ENCODE data around the gene EGFL8.

Gene EGFL8

DNA sequence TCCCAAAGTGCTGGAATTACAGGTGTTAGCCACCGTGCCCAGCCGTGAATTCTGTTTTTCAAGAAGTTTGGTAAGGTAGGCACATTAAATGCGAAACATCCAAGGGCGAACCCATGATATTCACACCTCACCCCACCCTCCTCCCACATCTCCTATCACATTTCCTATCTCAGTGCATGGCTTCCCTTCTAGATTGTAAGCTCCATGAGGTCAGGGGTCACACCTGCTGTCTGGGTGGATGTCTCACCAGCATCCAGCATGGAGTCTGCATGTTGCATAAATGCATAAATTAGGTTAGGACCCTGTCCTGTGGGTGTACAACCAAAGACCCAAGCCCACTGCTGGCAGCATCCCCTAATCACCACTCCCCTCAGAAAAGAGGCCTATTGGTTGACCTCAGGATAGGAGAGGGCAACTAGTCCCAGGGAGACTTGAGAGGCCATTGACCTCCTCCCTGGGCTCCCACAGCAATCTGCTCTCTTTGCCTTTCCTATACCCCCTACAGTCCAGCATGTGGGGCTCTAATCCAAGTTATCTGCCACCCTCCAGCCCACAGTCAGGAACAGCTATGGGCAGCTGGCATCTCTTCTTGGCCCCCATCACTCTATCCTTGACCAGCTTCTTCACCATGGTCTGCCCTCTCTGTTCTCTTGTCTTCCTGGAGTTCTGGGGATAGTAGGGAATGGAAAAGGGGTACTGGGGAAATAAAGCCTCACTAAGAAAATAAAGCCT, 16.8 kb upstream of the EGFL8 start:
- DNase-seq = no peak

DNA sequence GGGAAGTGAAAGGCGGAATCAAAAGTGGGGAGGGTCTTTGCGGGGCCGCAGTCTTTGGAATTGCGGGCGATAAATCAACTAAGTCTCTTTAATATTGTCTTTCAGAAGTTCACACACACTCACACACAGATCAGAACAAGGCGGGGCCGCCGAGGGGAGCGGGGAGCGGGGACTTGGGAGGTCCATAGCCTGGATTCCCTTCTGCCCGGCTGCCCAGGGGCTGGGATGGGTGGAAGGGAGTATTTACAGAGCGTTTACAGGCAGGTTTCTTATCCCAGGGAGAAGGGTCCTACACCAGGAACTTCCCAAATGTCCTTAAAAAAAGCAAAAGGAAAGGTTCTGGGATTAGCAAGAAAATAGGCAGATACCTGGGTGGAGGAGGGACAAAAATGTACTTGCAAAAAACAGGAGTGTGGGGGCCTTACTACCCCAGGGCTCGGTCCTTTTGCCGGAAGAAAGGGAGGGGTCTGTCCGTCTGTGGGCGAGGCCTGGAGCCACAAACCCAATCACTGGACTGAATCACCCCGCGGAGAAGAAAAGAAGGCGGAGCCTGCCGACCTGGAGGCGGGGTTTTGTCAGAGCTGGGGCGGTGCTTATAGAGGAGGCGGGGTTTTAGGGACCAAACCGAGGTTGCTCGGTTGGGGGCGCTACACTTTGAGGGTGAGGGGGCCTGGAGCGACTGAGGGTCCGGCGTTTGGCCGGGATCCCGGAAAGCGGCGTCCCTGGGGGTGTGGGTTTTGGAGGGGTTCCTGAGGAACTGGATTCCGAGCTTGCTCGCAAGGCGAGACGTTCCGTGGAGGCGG, 15.9 kb upstream of the EGFL8 start:
- DNase-seq = peak; percentile 84

DNA sequence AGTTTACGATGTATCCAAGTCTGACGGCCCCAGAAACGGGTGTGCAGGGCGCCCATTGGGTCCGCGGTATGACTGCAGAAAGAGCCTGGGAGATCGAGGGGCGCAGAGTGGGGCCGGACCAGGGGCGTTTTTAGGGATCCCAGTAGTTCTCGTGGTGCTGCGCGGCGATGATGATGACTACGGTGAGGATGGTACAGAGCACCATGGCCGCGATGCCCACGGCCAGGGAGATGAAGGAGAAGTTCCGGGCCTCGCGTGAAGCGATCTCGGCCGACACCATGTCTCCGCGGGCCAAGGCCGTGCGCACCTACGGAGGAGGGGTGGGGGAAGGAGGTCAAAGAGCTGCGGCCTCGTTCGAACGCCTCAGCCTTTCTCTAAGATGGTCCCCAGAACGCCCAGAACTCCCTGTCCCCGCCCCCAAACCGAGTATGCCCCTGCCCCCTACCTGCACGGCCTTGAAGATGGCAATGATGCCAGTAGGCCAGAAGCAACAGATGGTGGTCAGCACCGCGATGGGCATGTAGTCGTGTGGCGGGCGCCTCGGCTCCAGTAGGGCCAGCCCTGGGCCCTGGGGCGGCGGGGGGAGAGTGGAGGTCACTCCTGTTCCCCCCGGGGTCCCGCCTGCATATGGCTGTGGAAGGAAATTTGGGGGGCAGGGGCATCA, 15.2 kb upstream of the EGFL8 start:
- DNase-seq = no peak

DNA sequence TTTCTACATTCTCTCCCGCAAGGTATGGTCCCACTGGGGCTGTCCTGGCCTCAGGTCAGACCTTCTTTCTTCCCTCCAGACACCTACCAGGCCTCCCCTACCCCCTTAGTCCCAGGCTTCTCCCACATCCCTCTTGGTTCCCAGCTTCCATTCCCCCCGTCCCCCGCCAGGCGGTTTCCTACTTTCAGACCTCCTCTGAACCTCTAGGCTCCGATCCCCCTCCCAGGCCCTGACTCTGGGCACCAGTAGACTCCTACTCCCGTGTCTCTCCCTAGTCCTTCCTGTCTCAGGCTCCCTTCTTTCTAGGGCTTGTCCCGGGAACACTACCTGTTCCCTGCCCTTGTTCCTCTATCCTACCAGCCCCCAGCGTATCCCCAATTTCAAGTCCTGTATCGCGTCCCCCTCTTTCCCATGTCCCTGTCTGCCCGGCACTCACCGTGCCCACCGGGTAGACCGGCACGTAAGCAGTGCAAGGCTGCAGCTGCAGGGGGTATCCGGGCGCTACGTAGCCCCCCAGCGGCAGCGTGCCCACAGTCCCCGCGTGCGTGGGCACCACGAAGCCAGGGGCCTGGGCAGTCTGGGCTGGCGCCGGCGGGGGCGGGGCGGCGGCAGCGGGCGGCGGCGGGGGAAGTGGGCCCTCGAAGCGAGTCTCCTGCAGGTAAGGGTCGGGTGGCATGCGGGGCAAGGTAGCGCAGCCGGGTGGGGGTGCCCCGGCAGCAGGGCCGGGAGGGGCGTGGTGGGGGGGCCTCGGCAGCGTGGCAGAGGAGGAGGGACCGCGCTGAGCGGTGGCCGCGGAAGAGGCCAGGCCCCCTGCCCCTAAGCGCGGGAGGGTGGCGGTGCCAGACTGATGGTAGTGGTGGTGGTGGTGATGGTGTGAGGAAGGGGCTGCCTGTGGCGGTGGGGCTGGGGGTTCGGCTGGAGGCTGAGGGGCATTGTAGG, 14.2 kb upstream of the EGFL8 start:
- DNase-seq = no peak

DNA sequence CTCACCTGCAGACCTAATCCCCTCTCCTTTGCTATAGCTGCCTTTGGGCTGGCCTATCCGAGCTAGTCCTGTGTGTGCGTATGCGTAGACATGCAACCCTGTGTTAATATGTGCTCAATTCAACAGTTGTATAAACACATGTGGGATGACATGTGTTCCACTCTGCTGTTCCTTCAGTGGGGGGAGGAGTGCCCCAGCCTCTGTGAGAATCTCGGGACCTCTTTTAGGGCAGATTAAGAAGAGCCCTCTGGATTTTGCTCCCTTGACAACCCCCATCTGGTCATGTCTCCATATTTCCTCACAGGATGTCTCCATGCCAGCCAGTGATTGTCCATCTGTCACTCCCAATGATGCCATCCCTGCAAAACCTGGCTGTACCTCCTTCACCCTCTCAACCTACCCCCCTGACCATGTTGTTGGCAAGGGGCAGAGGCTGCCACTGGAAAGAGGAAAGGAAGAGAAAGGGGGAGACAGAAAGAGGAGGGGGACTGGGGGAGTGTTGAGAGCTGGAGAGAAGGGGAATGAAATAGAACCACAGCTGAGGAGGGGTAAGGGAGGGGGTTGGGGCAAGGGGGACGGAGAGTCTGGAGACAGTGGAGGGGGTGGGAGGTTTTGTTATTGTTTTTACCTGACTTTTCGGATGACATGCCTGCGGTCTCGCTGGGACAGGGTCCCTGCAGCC, 13.1 kb upstream of the EGFL8 start:
- DNase-seq = no peak

DNA sequence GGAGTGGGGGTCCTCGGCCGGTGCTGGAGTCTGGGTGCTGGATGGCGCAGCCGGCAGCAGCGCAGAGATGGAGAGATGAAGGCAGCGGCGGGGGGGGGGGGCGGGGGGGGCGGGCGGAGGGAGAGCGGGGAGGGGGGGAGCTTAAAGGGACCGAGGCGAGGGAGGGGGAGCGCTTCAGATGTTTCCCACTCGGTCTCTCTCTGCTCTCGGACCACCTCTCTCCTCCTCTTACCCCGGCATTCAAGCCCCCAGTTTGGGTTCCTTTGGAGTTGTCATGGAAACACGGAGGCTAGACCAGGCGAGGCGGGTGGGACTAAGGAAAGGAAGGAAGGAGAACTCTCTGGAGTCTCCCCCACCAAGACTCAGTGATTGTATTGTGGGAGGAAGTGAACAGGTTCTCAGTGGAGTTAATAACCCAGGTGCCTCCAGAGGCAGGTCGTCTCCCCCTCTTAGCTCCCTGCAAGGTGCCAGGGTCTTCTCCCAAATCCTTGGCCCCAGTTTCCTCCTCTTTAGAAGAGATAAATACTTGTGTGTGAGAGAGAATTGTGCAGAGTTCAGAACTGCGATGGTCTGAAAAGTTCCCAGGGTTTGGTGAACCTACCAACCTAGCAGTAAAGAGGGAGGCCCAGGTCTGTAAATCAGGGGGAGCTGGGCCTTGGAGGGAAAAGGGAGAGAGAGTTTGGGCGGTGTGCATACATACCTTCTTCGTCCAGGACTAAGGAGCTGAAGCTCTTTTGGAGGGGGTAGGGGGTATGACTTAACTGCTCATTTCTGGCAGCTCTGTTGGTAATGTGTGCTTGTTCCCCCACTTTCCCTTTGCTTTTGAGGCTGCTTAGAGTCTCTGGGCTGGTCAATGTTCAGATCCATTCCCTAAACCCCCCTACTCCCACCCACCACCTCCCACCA, 12.3 kb upstream of the EGFL8 start, which contains the start of gene PRRT1:
TSS of gene PRRT1 (minus strand) at position 77 of the 906 bp plus-strand sequence. CDS start 112 bp downstream, outside the sequence.
- no peak for DNase-seq

DNA sequence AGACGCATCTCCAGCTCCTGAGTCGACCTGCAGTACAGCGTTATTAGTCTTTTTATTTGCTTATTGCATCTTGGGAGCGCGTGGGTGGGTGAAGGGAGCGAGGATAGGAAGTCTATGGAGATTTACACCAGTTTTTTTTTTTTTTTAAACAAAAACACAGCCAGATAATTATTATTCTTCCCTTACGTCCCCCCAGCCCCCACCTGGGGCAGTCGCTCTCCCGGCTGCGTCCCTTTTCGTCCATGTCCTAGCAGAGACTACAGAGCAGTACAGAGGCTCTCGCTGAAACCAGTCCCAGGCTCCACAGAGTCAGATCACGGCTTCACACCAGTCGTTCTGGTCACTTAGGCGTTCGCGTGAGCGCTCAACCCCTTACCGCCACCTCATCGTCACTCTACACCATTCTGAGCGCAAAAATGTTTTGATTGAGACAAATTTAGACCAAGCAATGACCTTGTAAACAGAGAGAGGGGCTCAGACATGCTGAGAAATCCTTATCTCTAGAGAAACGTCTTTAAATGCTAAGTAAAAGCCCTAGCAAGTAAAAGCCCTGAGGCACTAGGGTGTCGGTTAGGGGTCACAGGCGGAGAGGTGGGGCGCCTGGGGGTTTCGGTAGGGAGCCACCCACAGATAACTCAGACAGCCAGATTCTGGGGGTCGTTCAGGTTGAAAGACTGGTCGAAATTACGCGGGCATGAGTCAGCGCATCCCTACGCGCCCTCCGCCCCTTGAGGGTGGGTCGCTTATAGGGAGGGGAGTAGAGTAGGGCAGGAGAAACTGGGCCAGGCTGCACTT, 11.4 kb upstream of the EGFL8 start:
- no peak for DNase-seq

DNA sequence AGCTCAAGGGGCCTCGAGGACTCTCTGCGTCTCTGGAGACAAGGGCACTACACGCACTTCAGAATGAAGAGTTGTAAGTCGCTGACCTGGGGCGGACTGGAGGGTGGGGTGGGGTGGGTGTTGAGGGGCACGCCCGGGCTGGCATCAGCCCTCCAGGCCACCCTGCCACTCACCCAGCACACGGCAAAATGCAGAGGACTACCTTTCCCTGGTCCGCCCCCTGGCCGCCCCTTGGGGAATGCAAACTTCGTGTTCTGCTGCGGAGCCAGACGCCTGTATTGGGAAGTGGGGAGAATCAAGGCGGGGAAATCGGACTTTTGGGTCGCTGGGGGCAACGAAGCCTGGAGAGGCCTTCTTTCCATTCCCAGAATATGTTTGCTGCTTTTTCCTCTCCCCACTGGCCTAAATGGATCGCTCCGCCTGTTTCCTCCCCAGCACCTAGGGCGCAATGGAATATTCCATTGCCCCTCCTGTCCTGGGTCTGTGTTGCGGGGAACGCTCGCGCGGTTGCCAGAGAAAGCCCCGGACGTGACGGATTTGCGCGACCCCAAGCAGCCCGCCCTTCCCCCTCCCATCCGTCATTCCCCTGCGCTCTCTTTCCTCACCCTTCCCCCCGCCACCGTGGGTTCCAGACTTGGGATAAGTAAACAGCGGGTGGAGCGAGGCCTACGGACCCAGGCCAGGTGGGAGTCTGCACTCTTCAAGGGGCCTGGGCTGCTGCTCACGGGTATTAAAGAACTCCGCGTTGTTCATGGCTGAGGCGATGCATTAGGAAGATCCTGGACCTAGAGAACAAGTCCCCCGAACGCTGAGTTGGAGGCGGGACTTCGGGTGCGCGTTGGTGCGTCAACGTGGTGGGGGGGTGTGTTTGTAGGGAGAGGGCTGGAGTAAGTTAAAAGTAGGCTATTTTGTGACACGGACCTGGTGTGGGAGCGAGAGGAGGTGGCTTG, 10.6 kb upstream of the EGFL8 start, which contains the start of gene PPT2:
TSS of gene PPT2 (plus strand) at position 578 of the 950 bp plus-strand sequence. CDS start 454 bp downstream, outside the sequence.
- DNase-seq = no peak

DNA sequence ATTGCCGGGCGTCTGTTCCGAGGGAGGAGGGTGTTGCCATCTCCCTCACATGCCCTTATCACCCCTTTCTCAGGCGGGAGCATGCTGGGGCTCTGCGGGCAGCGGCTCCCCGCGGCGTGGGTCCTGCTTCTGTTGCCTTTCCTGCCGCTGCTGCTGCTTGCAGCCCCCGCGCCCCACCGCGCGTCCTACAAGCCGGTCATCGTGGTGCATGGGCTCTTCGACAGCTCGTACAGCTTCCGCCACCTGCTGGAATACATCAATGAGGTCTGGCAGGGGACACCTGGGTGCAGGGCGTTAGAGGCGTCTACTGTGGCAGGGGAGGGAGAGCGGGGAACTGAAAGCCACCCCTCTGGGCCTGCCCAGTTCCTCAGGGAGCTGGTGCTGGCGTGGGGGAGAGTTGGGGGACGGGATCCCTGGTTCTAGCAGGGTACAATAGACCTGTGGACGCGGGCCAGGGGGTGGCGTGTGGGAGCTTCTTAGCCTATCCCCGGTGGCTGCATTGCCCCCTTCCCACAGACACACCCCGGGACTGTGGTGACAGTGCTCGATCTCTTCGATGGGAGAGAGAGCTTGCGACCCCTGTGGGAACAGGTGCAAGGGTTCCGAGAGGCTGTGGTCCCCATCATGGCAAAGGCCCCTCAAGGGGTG, 9.8 kb upstream of the EGFL8 start:
- peak; percentile 27 for DNase-seq

DNA sequence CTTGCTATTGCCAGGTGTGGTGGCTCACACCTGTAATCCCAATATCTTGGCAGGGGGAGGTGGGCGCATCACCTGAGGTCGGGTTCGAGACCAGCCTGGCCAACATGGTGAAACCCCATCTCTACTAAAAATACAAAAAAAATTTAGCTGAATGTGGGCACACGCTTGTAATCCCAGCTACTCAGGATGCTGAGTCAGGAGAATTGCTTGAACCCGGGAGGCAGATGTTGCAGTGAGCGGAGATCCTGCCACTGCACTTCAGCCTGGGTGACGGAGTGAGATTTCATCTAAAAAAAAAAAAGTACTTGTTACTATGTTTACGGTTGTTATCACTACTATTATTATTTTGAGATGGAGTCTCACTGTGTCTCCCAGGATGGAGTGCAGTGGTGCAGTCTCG, 7.5 kb upstream of the EGFL8 start:
- no peak for DNase-seq

DNA sequence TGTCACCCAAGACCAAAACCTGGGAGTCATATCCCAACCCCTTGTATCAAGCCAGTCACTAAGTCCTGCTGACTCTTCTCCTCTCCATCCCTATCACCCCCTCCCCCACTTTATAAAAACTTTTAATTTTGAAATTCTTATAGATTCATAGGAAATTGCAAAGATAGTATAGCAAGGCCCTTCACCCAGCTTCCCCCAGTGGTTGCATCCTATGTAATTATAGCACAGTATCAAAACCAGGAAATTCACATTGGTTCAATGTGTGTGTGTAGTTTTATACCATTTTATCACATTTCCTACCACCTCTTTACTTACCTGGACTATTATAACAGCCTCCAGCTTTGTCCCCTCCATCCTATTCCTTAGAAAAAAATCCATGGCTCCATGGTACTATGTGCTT, 6.3 kb upstream of the EGFL8 start:
- no peak for DNase-seq

DNA sequence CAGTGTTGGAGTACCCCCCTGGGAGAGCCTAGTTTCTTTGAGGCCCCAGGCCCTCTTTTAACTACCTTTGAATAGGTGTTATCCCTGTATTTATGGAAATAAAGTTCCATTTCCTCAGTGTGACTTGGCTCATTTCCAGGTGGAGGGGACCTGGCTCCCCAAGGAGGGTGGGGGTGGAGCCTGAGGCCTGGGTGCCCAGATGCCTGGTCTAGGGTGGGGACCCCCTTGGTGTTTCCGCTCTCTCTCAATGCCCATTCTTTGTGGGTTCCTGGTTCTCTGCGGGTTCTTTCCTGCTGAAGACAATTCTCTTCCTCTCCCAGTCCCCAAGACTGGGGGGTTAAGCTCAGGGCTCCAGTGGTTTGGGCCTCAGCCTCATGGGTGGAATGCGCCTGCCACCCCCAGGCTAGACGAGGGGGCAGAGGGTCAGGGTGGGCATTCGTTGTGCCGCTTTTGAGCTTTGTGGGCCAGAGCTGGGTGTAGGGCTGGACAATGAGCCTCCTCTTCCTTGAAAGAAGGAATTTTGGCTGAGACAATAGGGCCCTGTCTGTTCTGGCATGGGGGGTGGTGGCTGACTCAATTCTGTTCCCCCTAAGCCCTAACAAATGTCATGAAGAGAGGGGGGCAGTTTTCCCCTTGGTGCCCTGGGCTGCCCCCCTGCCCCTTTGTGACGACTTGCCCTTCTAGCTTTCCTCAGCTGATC, 686 bp upstream of the EGFL8 start:
- DNase-seq = no peak

DNA sequence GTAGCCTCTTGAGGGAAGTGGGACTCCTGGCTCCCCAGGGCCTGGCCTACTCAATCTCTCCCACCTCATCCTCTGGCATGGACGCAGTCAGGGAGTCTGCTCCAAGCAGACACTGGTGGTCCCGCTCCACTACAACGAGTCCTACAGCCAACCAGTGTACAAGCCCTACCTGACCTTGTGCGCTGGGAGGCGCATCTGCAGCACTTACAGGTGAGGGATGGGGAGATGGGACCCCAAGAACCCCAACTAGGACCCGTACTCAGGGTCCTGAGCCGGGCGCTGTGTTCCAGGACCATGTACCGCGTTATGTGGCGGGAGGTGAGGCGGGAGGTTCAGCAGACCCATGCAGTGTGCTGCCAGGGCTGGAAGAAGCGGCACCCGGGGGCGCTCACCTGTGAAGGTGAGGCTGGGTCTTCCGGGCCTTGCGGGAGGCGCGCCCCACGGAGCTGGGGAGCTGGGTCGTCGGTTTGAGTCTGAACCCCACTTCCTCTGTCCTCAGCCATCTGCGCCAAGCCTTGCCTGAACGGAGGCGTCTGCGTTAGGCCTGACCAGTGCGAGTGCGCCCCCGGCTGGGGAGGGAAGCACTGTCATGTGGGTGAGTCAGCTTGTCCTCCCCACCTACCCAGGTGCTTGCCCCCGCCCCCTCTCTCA, 2.1 kb downstream of the EGFL8 start:
- DNase-seq = no peak

DNA sequence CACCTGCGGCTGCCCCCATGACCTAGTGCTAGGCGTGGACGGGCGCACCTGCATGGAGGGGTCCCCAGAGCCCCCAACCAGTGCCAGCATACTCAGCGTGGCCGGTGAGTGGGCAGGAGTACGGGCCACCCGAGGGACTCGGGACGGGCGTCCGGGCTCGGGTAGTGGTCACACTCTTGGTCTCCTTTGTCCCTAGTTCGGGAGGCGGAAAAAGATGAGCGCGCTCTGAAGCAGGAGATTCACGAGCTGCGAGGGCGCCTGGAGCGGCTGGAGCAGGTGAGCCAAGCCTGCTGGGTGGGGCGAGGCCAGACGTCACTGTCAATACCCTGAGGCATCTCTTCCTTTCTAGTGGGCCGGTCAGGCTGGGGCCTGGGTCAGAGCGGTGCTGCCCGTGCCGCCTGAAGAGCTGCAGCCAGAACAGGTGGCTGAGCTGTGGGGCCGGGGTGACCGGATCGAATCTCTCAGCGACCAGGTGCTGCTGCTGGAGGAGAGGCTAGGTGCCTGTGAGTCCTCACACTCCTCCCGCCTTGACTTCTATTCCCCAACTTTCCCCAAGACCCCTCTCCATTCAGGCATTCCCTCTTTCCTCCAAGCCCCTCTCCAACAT, 2.9 kb downstream of the EGFL8 start:
- DNase-seq = no peak

DNA sequence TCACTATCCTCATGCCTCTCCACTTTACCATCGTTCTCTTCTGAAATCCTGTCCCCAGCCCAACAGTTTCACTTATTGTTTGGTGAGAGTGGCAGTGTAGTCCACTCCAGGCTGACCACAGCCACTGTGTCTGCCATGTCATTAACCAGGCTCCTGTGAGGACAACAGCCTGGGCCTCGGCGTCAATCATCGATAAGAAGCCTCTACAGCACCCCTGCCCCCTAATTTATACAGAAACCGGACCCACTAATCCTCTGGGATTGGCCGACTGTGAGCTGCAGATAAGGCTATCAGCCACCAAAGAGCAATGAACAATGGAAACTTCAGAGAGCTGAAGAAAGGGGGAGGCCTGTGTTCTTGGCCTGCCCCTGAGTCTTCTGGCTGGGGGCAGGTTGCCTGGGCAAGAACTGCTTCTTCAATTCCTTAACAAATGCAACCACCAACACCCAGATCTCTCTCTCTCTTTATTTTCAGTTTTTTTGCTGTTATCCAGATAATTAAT, 3.4 kb downstream of the EGFL8 start:
- no peak for DNase-seq

DNA sequence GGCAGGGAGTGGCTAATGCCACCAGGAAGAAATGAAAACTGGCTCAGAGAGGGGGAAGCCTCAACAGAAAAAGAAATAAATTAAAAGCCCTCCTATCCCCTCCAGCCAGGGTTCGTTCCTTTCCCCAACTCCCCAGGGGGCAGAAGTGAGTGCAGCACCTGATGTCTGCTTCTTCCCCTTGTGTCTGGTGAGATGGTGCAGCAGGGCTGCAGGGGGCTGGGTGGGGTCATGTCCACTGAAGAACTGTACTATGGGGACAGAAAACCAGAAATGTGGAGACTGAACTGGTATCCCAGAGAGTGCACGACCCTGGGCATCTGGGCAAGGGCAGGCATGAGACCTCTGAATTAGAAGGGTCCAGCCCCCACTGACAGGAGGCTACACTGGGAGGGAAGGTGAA, 4.0 kb downstream of the EGFL8 start:
- no peak for DNase-seq
